GF-D8 (cell line): ENCODE data around the gene C7orf57.
A peak's percentile ranks its signal among the peaks of the same experiment; 100 is the strongest.
"Not testable (repeated sequence)": the region's sequence is repeated elsewhere in the genome, so short reads cannot be mapped to it uniquely, and the experiment has no call there.

Experiments used
- DNase-seq: peaks from one replicate; lab custom pipeline; 2025; lab: John Stamatoyannopoulos, UW

Gene C7orf57

GRCh38 chr7:48035301-48035966 is at the start of gene C7orf57:
TSS of gene C7orf57 (plus strand) at chr7:48035543. CDS start at chr7:48036309, 766 bp downstream.
- no peak for DNase-seq

- no peak for DNase-seq
Measured at GRCh38 chr7:47988496-47989386, 46.6 kb upstream of the C7orf57 start.

GRCh38 chr7:47989607-47990400 is 45.5 kb upstream of the C7orf57 start:
- not testable (repeated sequence) for DNase-seq

- no peak for DNase-seq
Measured at GRCh38 chr7:47990592-47990991, 44.8 kb upstream of the C7orf57 start.

GRCh38 chr7:47991270-47991669 is 44.1 kb upstream of the C7orf57 start:
- DNase-seq: no peak

- peak; percentile 91 for DNase-seq
Measured at GRCh38 chr7:47991741-47992311, 43.5 kb upstream of the C7orf57 start.

- no peak for DNase-seq
Measured at GRCh38 chr7:47992446-47992845, 42.9 kb upstream of the C7orf57 start.

GRCh38 chr7:47999413-47999812 is 35.9 kb upstream of the C7orf57 start:
- DNase-seq: no peak

GRCh38 chr7:48000164-48000563 is 35.2 kb upstream of the C7orf57 start:
- not testable (repeated sequence) for DNase-seq

GRCh38 chr7:48004032-48004431 is 31.3 kb upstream of the C7orf57 start:
- no peak for DNase-seq

GRCh38 chr7:48004638-48005037 is 30.7 kb upstream of the C7orf57 start:
- DNase-seq: no peak

GRCh38 chr7:48006866-48007265 is 28.5 kb upstream of the C7orf57 start:
- no peak for DNase-seq

- no peak for DNase-seq
Measured at GRCh38 chr7:48009257-48009656, 26.1 kb upstream of the C7orf57 start.

- DNase-seq: no peak
Measured at GRCh38 chr7:48009954-48010353, 25.4 kb upstream of the C7orf57 start.

GRCh38 chr7:48011323-48011722 is 24.0 kb upstream of the C7orf57 start:
- no peak for DNase-seq

- no peak for DNase-seq
Measured at GRCh38 chr7:48011951-48012350, 23.4 kb upstream of the C7orf57 start.

GRCh38 chr7:48016641-48017040 is 18.7 kb upstream of the C7orf57 start:
- no peak for DNase-seq

- no peak for DNase-seq
Measured at GRCh38 chr7:48017674-48018073, 17.7 kb upstream of the C7orf57 start.

GRCh38 chr7:48025624-48026023 is 9.7 kb upstream of the C7orf57 start:
- no peak for DNase-seq

- DNase-seq: no peak
Measured at GRCh38 chr7:48028938-48029337, 6.4 kb upstream of the C7orf57 start, which contains the start of gene SUN3. TSS of gene SUN3 (minus strand) at chr7:48029107. CDS start at chr7:48028938, 169 bp downstream.

- no peak for DNase-seq
Measured at GRCh38 chr7:48031111-48031510, 4.2 kb upstream of the C7orf57 start.

GRCh38 chr7:48033922-48034321 is 1.4 kb upstream of the C7orf57 start:
- no peak for DNase-seq
